8988T (cell line): ENCODE results near the gene PDXP.
A peak's percentile ranks its signal among the peaks of the same experiment; 100 is the strongest.
"Not testable (repeated sequence)": the region's sequence is repeated elsewhere in the genome, so short reads cannot be mapped to it uniquely, and the experiment has no call there.

ENCODE experiments used
- DNase-seq: peaks from one replicate; pipeline ENCODE4 v3.0.0; 2011

PDXP gene

GRCh38 chr22:37675930-37676735 lies 17.6 kb downstream of the PDXP start:
- DNase-seq = no peak

GRCh38 chr22:37676736-37677492 lies 18.4 kb downstream of the PDXP start:
- no peak for DNase-seq

DNA sequence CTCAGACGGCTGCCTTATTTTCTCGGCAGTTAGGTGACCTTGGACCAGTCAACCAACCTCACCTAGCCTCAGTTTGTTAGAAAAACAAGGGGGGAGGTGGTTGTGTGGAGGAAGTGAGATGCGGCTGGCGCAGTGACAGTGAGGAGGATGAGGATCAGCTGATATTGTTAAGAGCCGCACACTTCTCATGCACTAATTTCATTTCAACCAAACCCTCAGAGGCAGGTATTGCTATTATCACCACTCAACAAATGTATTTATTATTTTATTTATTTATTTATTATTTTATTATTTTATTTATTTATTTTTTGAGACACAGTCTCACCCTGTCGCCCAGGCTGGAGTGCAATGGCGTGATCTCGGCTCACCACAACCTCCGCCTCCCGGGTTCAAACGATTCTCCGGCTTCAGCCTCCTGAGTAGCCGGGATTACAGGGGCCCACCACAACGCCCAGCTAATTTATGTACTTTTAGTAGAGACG lies 19.0 kb downstream of the PDXP start:
- DNase-seq = no peak

- no peak for DNase-seq
These were observed 19.8 kb downstream of the PDXP start for GRCh38 chr22:37678372-37678771.

DNA sequence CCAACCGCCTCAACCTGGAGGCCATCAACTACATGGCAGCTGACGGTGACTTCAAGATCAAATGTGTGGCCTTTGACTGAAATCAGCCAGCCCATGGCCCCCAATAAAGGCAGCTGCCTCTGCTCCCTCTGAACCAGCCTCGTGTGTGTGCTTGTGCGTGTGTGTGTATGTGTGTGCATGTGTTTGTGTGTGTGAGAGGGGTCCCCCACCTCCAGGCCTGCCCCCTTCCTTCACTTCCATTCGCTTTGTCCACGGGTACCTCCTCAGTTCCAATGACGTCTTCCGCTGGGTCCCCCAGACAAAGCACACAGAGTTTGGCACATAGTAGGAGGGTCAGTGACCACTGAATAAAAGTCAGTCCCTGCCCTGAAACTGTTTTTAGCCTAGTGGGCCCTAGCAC lies 21.1 kb downstream of the PDXP start:
- DNase-seq = no peak

GRCh38 chr22:37680191-37680851 lies 21.8 kb downstream of the PDXP start:
- DNase-seq = no peak

- DNase-seq = no peak
These were observed 22.5 kb downstream of the PDXP start for GRCh38 chr22:37681001-37681424.

- peak; percentile 48 for DNase-seq
These were observed 23.1 kb downstream of the PDXP start for GRCh38 chr22:37681556-37682049.

DNA sequence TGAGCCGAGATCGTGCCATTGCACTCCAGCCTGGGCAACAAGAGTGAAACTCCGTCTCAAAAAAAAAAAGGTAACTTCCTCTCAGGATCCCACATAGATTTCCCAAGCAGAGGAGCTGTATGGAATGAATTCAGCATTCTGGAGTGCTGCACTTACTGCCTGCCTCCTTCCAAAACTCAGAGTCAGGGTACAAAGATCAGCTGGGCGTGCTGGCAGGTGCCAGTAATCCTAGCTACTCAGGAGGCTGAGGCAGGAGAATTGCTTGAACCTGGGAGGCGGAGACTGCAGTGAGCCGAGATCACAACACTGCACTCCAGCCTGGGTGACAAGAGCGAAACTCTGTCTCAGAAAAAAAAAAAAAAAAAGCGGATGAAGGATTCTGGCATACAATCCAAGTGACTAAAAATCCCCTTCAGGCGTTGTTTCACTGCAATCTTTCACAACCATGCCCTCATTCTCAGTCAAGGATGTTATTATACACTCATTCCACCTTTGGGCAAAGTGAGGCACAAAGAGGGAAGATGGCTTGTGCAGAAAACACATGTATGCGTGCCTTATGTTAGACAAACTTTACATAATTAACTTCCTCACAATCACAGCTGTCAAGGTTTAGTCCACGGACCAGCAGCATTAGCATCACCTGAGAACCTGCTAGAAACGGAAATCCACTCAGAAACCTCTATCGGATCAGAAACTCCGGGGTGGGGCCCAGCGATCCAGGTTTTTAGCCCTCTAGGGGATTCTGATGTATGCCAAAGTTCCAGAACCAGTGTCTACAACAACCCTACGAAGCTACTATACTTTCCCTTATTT lies 26.5 kb downstream of the PDXP start:
- no peak for DNase-seq

DNA sequence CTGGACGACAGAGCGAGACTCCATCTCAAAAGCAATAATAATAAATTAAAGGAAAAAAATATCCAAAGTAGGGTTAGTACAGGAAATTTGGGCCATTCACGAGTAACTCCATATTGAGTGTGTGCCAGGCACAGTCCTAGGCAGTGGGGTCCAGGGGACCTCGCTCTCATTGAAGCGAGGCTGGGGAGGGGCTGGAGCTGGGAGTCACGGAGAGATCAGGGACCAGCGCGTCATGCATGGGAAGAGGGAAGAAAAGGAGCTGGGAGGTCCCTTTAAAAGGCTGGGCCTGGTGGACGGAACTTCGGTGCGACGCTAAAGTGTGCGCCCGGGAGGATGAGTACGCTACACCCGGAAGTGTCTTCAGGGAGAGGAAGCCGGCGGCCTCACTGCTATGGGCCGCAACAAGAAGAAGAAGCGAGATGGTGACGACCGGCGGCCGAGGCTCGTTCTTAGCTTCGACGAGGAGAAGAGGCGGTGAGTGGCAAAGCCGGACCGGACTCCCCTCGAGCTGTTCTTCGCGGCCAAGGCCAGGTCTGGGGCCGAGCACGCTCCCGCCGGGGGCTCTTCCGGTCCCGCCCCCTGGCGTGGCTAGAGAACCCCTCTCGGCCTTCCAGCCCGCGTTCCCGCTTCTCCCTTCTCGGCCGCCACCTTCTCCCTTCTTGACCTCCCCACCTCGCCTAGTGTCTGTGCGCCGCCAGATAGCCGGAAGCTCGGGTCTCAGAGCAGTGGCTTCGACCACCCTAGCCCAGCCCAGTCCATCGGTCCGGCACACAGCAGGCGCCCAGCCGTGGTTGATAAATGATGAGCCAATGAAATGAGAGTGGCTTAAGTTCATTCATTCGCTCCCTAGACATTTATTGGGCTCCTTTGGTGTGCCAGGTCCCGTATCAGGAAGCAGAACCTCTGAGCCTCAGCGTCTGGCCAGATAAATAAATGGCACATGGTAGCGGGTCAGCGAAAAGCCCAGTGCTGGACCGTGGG lies 27.8 kb downstream of the PDXP start, which contains the start of gene NOL12:
Gene NOL12 (plus strand): TSS at position 342 of the 981 bp plus-strand sequence. CDS start 50 bp downstream, at position 392.
- peak; percentile 47 for DNase-seq

DNA sequence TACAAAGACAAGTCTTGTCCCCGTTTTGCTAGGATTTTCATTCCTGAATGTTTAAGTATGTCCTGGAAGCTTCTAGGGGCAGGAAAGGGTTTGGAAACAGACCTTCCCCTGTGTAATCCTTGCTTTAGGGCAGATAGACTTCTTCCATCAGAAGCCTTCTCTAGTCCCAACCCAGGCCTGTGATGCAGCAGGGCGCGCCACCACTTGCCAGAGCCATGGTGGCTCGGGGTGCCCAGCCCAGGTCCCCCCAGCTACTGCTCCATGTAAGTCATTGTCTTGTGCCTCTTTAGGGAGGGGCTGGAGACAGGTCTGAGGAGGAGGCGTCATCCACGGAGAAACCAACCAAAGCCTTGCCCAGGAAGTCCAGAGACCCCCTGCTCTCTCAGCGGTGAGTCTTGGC lies 31.9 kb downstream of the PDXP start:
- DNase-seq = no peak

GRCh38 chr22:37690901-37691504 lies 32.5 kb downstream of the PDXP start:
- DNase-seq = no peak

GRCh38 chr22:37692627-37693285 lies 34.2 kb downstream of the PDXP start:
- no peak for DNase-seq

- not testable (repeated sequence) for DNase-seq
These were observed 35.6 kb downstream of the PDXP start for GRCh38 chr22:37694131-37694530.

- DNase-seq = not testable (repeated sequence)
These were observed 37.7 kb downstream of the PDXP start for GRCh38 chr22:37696260-37696656.

- DNase-seq = no peak
These were observed 38.4 kb downstream of the PDXP start, which contains the start of gene TRIOBP for GRCh38 chr22:37696657-37697537. TRIOBP (plus strand) TSS chr22:37697048; CDS start chr22:37701366, 4,318 bp downstream.

DNA sequence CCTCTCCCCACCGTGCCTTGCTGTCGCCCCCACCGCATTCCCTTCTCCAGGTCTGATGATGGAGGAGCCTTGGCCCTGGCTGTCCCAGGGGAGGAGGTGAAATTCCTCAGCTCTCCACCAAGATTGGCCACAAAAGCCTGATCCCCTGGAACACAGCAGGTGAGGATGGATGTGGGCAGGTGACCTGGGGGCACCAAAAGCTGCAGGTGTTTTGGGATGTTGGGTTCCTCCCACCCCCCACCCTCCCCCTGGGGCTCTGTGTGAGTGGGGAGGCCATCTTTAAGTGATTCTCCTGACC lies 39.0 kb downstream of the PDXP start:
- no peak for DNase-seq

GRCh38 chr22:37701141-37701786 lies 42.7 kb downstream of the PDXP start:
- DNase-seq = no peak
